ENCODE data around the gene NEURL1.

The NEURL1 gene

GRCh38 chr10:103620352-103620740, 126.8 kb downstream of the NEURL1 start:
- 87 to 94% methylated on average over 6 to 7 of the region's 7 CpGs for WGBS, 2 experiments (ENCODE audit: insufficient coverage in 2 of 2)
- no peak overlapping the region for H3K27ac ChIP-seq (ENCODE audit: low read depth, low read length, severe bottlenecking)
- H3K4me1 ChIP-seq (ENCODE audit: control insufficient read depth, insufficient read depth, low read length, poor library complexity, severe bottlenecking), result peaks cover 12% of the 10 kb centered on the region
- H3K9me3 ChIP-seq (ENCODE audit: control insufficient read depth, low read length), result no peaks in the 10 kb centered on the region
- no peak overlapping the region for H3K4me3 ChIP-seq (ENCODE audit: extremely low read depth, insufficient read depth, low read length, poor library complexity, severe bottlenecking)
- peaks cover 77% of the 10 kb centered on the region for H3K36me3 ChIP-seq (ENCODE audit: control insufficient read depth, insufficient read depth, low read length)

- Histone ChIP-seq H3K4me3 (ENCODE audit: extremely low read depth, insufficient read depth, low read length, poor library complexity, severe bottlenecking) (no peak overlapping the region), H3K4me1 (ENCODE audit: control insufficient read depth, insufficient read depth, low read length, poor library complexity, severe bottlenecking) (peaks cover 9% of the 10 kb centered on the region), H3K9me3 (ENCODE audit: control insufficient read depth, low read length) (no peaks in the 10 kb centered on the region), H3K27ac (ENCODE audit: low read depth, low read length, severe bottlenecking) (no peak overlapping the region), H3K36me3 (ENCODE audit: control insufficient read depth, insufficient read depth, low read length) (peaks cover 81% of the 10 kb centered on the region)
- 95% methylated on average over 15 of the region's 15 CpGs for WGBS, 2 experiments (ENCODE audit: insufficient coverage in 2 of 2)
Observed at GRCh38 chr10:103620891-103621782, 127.6 kb downstream of the NEURL1 start.

GRCh38 chr10:103621783-103622125, 128.2 kb downstream of the NEURL1 start:
- H3K9me3 ChIP-seq (ENCODE audit: control insufficient read depth, low read length), result no peaks in the 10 kb centered on the region
- WGBS, 2 experiments (ENCODE audit: insufficient coverage in 2 of 2), result 96 to 100% methylated on average over 3 to 4 of the region's 4 CpGs
- peaks cover 3% of the 10 kb centered on the region for H3K4me1 ChIP-seq (ENCODE audit: control insufficient read depth, insufficient read depth, low read length, poor library complexity, severe bottlenecking)
- H3K36me3 ChIP-seq (ENCODE audit: control insufficient read depth, insufficient read depth, low read length), result peaks cover 81% of the 10 kb centered on the region
- no peak overlapping the region for H3K4me3 ChIP-seq (ENCODE audit: extremely low read depth, insufficient read depth, low read length, poor library complexity, severe bottlenecking)
- H3K27ac ChIP-seq (ENCODE audit: low read depth, low read length, severe bottlenecking), result no peak overlapping the region

DNA sequence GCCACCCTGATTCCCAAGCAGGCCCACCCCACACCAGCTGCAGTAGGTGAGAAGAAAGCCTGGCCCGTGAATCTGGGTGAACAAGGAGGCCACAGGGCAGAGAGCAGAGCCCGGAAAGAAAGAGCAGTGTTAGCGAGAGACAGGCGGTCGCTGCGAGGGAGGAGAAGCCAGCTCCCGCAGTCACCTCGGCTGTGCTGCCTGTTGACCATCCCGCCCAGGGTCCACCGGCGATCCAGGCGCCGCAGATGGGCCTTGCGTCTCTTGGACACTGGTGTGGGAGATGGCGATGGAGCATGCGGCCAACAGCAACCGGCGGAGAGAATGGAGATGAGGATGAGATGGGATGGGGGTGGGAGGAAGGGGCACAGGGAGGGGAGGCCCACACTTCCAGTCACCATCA, 128.8 kb downstream of the NEURL1 start:
- H3K4me3 ChIP-seq (ENCODE audit: extremely low read depth, insufficient read depth, low read length, poor library complexity, severe bottlenecking), result no peak overlapping the region
- H3K36me3 ChIP-seq (ENCODE audit: control insufficient read depth, insufficient read depth, low read length), result peaks cover 83% of the 10 kb centered on the region
- H3K27ac ChIP-seq (ENCODE audit: low read depth, low read length, severe bottlenecking), result no peak overlapping the region
- no peaks in the 10 kb centered on the region for H3K9me3 ChIP-seq (ENCODE audit: control insufficient read depth, low read length)
- H3K4me1 ChIP-seq (ENCODE audit: control insufficient read depth, insufficient read depth, low read length, poor library complexity, severe bottlenecking), result no peaks in the 10 kb centered on the region
- WGBS, 2 experiments (ENCODE audit: insufficient coverage in 2 of 2), result 94 to 97% methylated on average over 14 to 18 of the region's 18 CpGs

DNA sequence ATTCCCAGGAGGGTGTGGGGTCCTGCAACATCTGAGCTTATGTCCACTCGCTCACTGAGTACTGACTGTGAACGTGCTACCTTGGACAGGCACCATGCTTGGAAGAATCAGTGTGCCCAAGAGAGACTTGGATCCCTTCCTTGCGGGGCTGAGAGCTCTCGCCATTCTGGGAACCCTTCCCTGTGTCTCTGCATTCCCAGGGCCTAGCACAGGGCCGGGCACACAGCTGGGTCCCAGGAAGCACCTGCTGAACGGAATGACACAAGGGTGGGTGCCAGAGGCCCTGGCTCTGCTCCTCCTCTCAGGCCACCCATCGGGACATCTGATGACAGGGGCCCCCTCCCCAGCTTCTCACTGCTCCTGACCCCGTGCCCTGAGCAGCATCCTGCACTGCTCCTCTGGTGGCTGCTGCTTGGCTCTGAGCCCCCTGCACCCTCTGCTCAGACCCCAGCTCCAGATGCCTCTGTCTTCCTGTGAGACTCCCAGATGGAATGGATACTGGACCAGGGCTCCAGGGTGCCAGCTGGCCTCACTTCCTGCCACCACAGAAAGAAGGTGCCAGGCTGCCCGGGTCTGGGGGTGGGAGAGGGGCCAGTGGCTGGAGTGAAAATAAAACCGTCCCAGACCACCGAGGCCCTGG, 129.6 kb downstream of the NEURL1 start:
- peaks cover 81% of the 10 kb centered on the region for H3K36me3 ChIP-seq (ENCODE audit: control insufficient read depth, insufficient read depth, low read length)
- no peaks in the 10 kb centered on the region for H3K9me3 ChIP-seq (ENCODE audit: control insufficient read depth, low read length)
- H3K4me1 ChIP-seq (ENCODE audit: control insufficient read depth, insufficient read depth, low read length, poor library complexity, severe bottlenecking), result no peaks in the 10 kb centered on the region
- H3K27ac ChIP-seq (ENCODE audit: low read depth, low read length, severe bottlenecking), result no peak overlapping the region
- WGBS, 2 experiments (ENCODE audit: insufficient coverage in 2 of 2), result 92 to 93% methylated on average over 10 of the region's 11 CpGs
- no peak overlapping the region for H3K4me3 ChIP-seq (ENCODE audit: extremely low read depth, insufficient read depth, low read length, poor library complexity, severe bottlenecking)

GRCh38 chr10:103626178-103626577, 132.7 kb downstream of the NEURL1 start:
- Histone ChIP-seq H3K4me3 (ENCODE audit: extremely low read depth, insufficient read depth, low read length, poor library complexity, severe bottlenecking) (no peak overlapping the region), H3K4me1 (ENCODE audit: control insufficient read depth, insufficient read depth, low read length, poor library complexity, severe bottlenecking) (no peaks in the 10 kb centered on the region), H3K27ac (ENCODE audit: low read depth, low read length, severe bottlenecking) (no peak overlapping the region)

DNA sequence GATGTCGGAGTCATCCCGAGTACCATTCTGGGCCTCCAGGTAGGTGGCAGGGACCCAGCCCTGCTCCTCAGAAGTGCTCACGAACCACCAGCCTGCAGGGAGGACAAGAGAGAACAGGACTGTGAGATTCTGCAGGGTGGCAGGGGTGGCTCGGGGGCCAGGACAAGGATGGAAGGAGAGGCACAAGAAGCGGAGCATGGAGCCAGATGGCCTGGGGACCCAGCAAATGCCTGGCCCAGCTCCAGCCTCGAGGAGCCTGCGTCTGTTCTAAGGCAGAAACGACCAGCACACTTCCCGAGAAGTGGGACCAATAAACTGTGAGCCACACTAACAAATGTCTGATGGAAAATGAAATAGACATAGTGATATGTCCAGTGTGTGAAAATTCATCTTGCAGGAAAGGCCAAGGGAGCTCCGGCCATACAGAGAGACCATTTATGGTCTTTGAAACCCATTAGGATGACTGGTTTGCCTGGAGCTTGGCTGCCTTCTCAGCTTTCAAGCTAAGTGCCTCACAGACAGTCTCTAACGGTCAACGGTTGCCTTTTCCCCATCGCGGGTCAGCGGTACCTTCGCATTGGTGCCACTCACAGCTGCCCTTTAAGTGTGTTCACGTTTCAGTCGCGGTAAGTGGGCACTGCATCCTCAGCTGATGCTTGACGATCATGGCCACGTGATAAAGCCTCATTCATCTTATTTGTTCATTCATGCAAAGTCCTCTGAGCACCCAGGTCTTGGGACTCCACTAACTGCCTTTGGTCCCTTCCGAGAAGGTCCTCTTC, 133.8 kb downstream of the NEURL1 start:
- H3K27ac ChIP-seq (ENCODE audit: low read depth, low read length, severe bottlenecking), result no peak overlapping the region
- no peaks in the 10 kb centered on the region for H3K9me3 ChIP-seq (ENCODE audit: control insufficient read depth, low read length)
- no peaks in the 10 kb centered on the region for H3K4me1 ChIP-seq (ENCODE audit: control insufficient read depth, insufficient read depth, low read length, poor library complexity, severe bottlenecking)
- H3K36me3 ChIP-seq (ENCODE audit: control insufficient read depth, insufficient read depth, low read length), result peaks cover 71% of the 10 kb centered on the region
- WGBS, 2 experiments (ENCODE audit: insufficient coverage in 2 of 2), result 95 to 98% methylated on average over 22 of the region's 22 CpGs
- no peak overlapping the region for H3K4me3 ChIP-seq (ENCODE audit: extremely low read depth, insufficient read depth, low read length, poor library complexity, severe bottlenecking)

More at GRCh38 chr10:103626178-103626577, 132.7 kb downstream of the NEURL1 start:
- WGBS, 2 experiments (ENCODE audit: insufficient coverage in 2 of 2), result 97% methylated on average over 7 to 9 of the region's 11 CpGs
- Histone ChIP-seq H3K9me3 (ENCODE audit: control insufficient read depth, low read length) (no peaks in the 10 kb centered on the region), H3K36me3 (ENCODE audit: control insufficient read depth, insufficient read depth, low read length) (peaks cover 68% of the 10 kb centered on the region)

GRCh38 chr10:103627893-103628292, 134.4 kb downstream of the NEURL1 start:
- no peak overlapping the region for H3K27ac ChIP-seq (ENCODE audit: low read depth, low read length, severe bottlenecking)
- no peak overlapping the region for H3K4me3 ChIP-seq (ENCODE audit: extremely low read depth, insufficient read depth, low read length, poor library complexity, severe bottlenecking)
- 96 to 97% methylated on average over 9 to 11 of the region's 13 CpGs for WGBS, 2 experiments (ENCODE audit: insufficient coverage in 2 of 2)
- H3K4me1 ChIP-seq (ENCODE audit: control insufficient read depth, insufficient read depth, low read length, poor library complexity, severe bottlenecking), result no peaks in the 10 kb centered on the region
- H3K36me3 ChIP-seq (ENCODE audit: control insufficient read depth, insufficient read depth, low read length), result peaks cover 68% of the 10 kb centered on the region
- H3K9me3 ChIP-seq (ENCODE audit: control insufficient read depth, low read length), result no peaks in the 10 kb centered on the region

DNA sequence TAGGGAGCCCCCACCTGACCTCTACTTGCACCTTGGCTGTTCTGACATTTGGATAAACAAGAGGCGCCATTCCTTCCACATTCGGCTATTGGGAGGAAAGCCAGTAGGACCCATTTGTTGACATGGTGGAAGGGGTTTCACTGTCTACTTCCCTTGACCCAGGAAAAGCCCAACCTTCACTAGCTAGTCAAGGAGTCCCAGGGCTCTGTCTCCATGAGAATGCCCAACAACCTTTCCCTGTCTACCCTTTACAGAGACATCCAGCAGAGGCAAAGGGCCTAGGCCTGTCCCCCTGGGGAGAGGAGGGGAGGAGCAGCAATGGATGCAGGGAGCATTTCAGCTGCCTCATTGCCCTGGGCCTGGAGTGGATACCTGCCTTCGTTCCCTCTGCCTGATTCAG, 136.1 kb downstream of the NEURL1 start:
- peaks cover 64% of the 10 kb centered on the region for H3K36me3 ChIP-seq (ENCODE audit: control insufficient read depth, insufficient read depth, low read length)
- WGBS, 2 experiments (ENCODE audit: insufficient coverage in 2 of 2), result 89 to 100% methylated on average over 1 to 3 of the region's 3 CpGs
- no peaks in the 10 kb centered on the region for H3K9me3 ChIP-seq (ENCODE audit: control insufficient read depth, low read length)
- no peaks in the 10 kb centered on the region for H3K4me1 ChIP-seq (ENCODE audit: control insufficient read depth, insufficient read depth, low read length, poor library complexity, severe bottlenecking)
- H3K27ac ChIP-seq (ENCODE audit: low read depth, low read length, severe bottlenecking), result no peak overlapping the region
- no peak overlapping the region for H3K4me3 ChIP-seq (ENCODE audit: extremely low read depth, insufficient read depth, low read length, poor library complexity, severe bottlenecking)

GRCh38 chr10:103630156-103630555, 136.7 kb downstream of the NEURL1 start:
- Histone ChIP-seq H3K4me3 (ENCODE audit: extremely low read depth, insufficient read depth, low read length, poor library complexity, severe bottlenecking) (no peak overlapping the region), H3K9me3 (ENCODE audit: control insufficient read depth, low read length) (no peaks in the 10 kb centered on the region), H3K4me1 (ENCODE audit: control insufficient read depth, insufficient read depth, low read length, poor library complexity, severe bottlenecking) (no peaks in the 10 kb centered on the region), H3K36me3 (ENCODE audit: control insufficient read depth, insufficient read depth, low read length) (peaks cover 61% of the 10 kb centered on the region), H3K27ac (ENCODE audit: low read depth, low read length, severe bottlenecking) (no peak overlapping the region)
- WGBS, 2 experiments (ENCODE audit: insufficient coverage in 2 of 2), result 60 to 89% methylated on average over 1 of the region's 1 CpG
